Tibial artery (tissue), 4 donors: ENCODE results near the gene CCR9.

Source experiments
- DNase-seq, 2 donors: peaks; one replicate each; pipeline ENCODE4 v3.0.0-alpha.2; 2019
- H3K27ac ChIP-seq, 2 donors: fragments of 200-600 bp; sonication (generic) in 1 of 2; 1 replicate in 1 of 2; 2 replicates in 1 of 2; pipeline ENCODE4 v1.5.1; 2018 to 2019; ENCODE audit warnings: mild to moderate bottlenecking in 1 of 2
- H3K27me3 ChIP-seq, 2 donors: fragments of 200-600 bp; sonication (generic) in 1 of 2; one replicate each; pipeline versions ENCODE4 v1.5.1 to v1.6.0; 2016 to 2019
- H3K36me3 ChIP-seq, 3 donors: fragments of 200-600 bp; sonication (generic) in 2 of 3; one replicate each; pipeline ENCODE4 v1.5.1; 2016 to 2019; ENCODE audit warnings: mild to moderate bottlenecking in 2 of 3
- H3K4me1 ChIP-seq, 4 donors: fragments of 200-600 bp; sonication (generic) in 2 of 4; 1 replicate in 3 of 4; 2 replicates in 1 of 4; pipeline ENCODE4 v1.5.1; 2016 to 2019
- H3K4me3 ChIP-seq, 2 donors: fragments of 200-600 bp; sonication (generic) in 1 of 2; 1 replicate in 1 of 2; 2 replicates in 1 of 2; pipeline ENCODE4 v1.5.1; 2018 to 2019; ENCODE audit warnings: mild to moderate bottlenecking in 2 of 2
- H3K9me3 ChIP-seq, 3 donors: fragments of 200-600 bp; sonication (generic) in 1 of 3; one replicate each; pipeline ENCODE4 v1.5.1; 2016 to 2019
- intact Hi-C: fragments of 100-400 bp; cut with DNase I; formaldehyde crosslinking; loops from one replicate; pipeline ENCODE4 v1.15.0; 2023; ENCODE audit warnings: low total_unique reads
- TF ChIP-seq, protein P1 (sequence below), 2 experiments: fragments of 200-600 bp in 1 of 2; fragments of 450-650 bp in 1 of 2; IDR thresholded peaks; one replicate each; pipeline ENCODE4 v1.5.1; 2017 to 2019; ENCODE audit warnings: antibody characterized with exemption in 2 of 2, mild to moderate bottlenecking in 1 of 2, moderate library complexity in 1 of 2

CCR9 gene

DNA sequence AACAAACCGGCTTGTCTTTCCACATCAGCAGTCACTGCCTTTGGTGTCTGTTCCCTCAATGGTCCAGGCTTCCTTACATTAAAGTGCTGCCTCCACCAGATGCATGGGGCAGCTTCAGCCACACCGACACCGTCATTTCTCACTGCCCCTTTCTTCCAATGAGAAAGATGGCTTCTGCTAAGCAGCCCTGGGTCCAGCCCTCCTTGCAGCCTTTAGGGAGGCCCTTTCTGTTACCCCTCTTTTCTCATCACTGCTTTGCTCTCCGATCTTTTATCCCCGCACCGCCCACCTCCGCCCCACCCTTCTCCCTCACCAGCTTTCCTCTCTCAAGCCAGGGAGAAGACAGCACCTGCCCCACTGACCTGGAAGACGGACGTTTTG lies 28.7 kb downstream of the CCR9 start:
- TF ChIP-seq, protein P1, sequence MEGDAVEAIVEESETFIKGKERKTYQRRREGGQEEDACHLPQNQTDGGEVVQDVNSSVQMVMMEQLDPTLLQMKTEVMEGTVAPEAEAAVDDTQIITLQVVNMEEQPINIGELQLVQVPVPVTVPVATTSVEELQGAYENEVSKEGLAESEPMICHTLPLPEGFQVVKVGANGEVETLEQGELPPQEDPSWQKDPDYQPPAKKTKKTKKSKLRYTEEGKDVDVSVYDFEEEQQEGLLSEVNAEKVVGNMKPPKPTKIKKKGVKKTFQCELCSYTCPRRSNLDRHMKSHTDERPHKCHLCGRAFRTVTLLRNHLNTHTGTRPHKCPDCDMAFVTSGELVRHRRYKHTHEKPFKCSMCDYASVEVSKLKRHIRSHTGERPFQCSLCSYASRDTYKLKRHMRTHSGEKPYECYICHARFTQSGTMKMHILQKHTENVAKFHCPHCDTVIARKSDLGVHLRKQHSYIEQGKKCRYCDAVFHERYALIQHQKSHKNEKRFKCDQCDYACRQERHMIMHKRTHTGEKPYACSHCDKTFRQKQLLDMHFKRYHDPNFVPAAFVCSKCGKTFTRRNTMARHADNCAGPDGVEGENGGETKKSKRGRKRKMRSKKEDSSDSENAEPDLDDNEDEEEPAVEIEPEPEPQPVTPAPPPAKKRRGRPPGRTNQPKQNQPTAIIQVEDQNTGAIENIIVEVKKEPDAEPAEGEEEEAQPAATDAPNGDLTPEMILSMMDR (IDR thresholded peaks at IDR 0.05) = no peak

DNA sequence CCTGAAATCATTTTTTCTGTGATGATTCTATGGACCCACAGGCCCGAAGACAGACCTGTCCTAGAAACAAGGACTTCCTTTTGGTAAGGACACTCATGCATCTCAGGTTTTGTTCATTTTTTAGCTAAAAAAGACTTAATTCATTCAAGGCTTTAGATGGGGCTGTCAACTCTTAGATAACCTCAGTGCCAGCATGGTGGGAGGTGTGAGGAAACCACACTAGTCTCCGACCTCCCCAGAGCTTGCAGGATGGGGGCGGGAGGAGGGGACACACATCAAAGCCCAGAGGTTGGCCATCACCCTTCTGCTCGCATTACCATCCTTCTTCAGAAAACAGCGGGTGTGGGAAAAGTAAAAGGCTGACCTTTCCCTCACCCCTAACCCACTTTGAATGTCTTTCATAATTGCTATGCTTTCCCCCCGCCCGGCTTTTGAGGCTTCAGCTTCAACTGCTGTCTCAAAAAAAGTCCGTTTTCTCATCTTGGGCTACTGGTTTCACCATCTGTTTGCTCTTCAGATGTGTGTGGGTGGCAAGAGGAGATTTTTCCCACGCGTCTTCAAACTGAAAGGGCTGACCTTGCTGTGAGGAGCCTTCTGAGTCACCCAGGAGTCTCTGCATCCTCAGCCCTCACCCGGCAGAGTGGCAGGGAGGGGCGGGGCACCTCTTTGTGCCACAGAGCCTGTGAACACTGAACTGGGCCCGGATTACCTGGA lies 29.3 kb downstream of the CCR9 start:
- no peaks in the 10 kb centered on the region for H3K9me3 ChIP-seq
- H3K27me3 ChIP-seq = no peaks in the 10 kb centered on the region
- TF ChIP-seq, protein P1 (IDR thresholded peaks at IDR 0.05) = no peak
- no peak for DNase-seq
- no peaks in the 10 kb centered on the region for H3K4me1 ChIP-seq
- no peak overlapping the region for H3K27ac ChIP-seq
- peaks cover 22 to 36% (median 26%) of the 10 kb centered on the region in 3 donors for H3K36me3 ChIP-seq
- H3K4me3 ChIP-seq = no peak overlapping the region
- intact Hi-C loops = no loop called here

More for the DNA sequence above, 28.7 kb downstream of the CCR9 start:
- H3K27me3 ChIP-seq = no peaks in the 10 kb centered on the region
- H3K9me3 ChIP-seq = no peaks in the 10 kb centered on the region
- DNase-seq = no peak
- intact Hi-C loops = no loop called here
- no peaks in the 10 kb centered on the region for H3K4me1 ChIP-seq
- peaks cover 18 to 30% (median 20%) of the 10 kb centered on the region in 3 donors for H3K36me3 ChIP-seq
- no peak overlapping the region for H3K4me3 ChIP-seq
- H3K27ac ChIP-seq = no peak overlapping the region

DNA sequence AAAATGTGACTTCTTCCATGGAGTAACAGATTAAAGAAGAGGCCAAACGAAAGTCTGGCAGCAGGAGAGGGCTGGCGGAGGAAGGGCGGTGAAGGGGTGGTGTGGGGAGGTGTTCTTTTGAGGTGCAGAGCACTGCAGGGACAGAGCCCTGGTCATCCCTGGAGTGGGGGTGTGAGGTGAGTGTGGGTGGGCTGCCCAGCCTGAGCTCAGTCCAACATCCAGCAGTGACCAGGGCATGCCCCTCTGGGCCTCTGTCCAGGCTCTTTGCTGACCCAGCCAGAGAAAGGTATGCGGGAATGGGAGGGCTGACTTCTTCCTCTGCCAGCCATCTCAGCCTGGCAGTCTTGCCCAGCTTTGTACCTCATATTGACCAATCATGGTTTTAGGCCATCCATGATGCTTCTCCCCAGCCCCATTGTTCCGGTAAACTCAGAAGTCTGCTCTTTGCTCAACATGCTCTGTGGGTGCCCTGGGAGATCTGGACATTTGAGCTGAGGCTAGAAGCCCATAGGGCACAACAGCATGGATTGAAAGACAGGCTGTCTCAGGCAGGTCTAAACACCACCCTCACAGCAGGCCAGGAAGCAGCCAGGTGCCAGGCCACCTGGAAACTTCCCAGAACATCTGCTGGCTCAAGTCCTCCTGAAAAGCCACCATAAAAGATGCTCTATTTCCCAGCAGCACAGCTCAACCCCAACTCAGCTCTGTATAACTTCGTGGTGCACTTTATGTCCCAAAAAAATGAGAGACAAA lies 31.0 kb downstream of the CCR9 start:
- H3K9me3 ChIP-seq = no peaks in the 10 kb centered on the region
- intact Hi-C loops = no loop called here
- no peaks in the 10 kb centered on the region for H3K4me1 ChIP-seq
- H3K27ac ChIP-seq = no peak overlapping the region
- H3K36me3 ChIP-seq = peaks cover 38 to 53% (median 42%) of the 10 kb centered on the region in 3 donors
- no peak for DNase-seq
- H3K27me3 ChIP-seq = no peaks in the 10 kb centered on the region
- H3K4me3 ChIP-seq = no peak overlapping the region
- TF ChIP-seq, protein P1 (IDR thresholded peaks at IDR 0.05) = no peak

DNA sequence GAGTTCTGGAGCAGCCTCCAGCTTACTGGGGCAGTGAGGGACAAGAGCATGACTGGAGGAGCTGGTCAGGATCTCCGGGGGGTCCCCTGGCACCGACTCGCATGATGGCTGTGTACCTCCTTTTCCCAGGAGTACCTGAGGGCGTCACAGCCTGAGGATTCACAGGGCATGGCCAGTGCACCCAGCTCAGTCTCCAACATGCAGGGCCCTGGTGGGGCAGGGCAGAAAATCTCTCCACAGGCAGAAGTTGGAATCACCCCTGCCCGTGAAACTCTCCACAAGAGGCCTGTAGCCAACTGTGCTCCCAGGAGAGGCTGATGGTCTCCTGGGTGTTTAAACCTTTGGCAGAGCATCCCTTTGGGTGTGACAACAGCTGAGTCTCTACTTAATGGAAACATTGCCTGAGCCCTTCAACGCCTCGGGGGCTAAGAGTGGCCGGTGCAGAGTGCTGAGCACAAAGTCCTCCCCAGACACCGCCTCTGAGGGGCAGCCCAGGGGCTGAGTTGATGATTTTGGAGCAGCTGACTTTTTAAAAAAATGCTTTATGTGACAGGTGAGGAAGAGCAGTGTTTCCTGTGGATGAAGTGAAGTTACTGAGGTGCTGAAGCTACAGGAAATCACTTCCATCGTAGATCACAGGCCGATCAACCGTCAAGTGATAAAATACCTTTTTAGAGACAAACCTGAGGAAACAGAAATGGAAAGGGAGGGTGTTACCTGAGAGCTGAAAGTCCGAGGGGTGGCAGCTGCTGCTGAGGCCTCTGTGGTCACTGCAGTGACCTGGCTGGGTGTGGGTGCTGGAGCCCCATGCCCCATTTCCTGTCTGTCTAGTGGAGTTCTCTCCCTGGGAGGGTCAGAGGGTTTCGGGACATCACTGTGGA lies 35.1 kb downstream of the CCR9 start:
- Histone ChIP-seq H3K27ac (no peak overlapping the region), H3K27me3 (no peaks in the 10 kb centered on the region), H3K4me3 (no peak overlapping the region), H3K9me3 (no peaks in the 10 kb centered on the region), H3K4me1 (no peaks in the 10 kb centered on the region), H3K36me3 (peaks cover 59 to 87% (median 71%) of the 10 kb centered on the region in 3 donors)
- DNase-seq = no peak
- TF ChIP-seq, protein P1 (IDR thresholded peaks at IDR 0.05) = no peak
- intact Hi-C loops = no loop called here

DNA sequence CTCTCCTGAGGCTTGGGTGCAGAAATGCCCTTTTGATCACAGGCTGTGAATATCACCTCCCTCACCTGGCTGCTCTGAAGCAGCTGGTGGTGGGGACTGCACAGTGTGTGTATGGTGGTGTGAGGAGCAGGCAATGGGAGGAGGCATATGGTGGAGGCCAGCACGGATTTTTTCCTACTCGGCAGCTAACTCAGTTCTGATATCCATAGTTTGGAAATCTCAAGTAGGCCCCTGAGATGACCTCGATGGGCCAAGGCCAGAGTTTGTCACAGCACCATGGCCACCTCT lies 35.6 kb downstream of the CCR9 start:
- TF ChIP-seq, protein P1 (IDR thresholded peaks at IDR 0.05) = no peak
- no peak for DNase-seq
- Histone ChIP-seq H3K4me1 (no peaks in the 10 kb centered on the region), H3K27me3 (no peaks in the 10 kb centered on the region), H3K9me3 (no peaks in the 10 kb centered on the region), H3K27ac (no peak overlapping the region), H3K4me3 (no peak overlapping the region), H3K36me3 (peaks cover 64 to 93% (median 71%) of the 10 kb centered on the region in 3 donors)
- intact Hi-C loops = no loop called here
